BE2C (cell line): ENCODE measurements around the gene CES4A.

Experiments used
- DNase-seq: peaks from one replicate; pipeline ENCODE4 v3.0.0-alpha.2; 2020
- H3K27me3 ChIP-seq: fragments of 250-450 bp; sonication (Bioruptor Pico); 2 replicates; pipeline ENCODE4 v1.5.1; 2020; ENCODE audit warnings: mild to moderate bottlenecking
- H3K36me3 ChIP-seq: fragments of 250-450 bp; sonication (Bioruptor Pico); 2 replicates; pipeline ENCODE4 v1.5.1; 2020; ENCODE audit warnings: mild to moderate bottlenecking
- H3K4me1 ChIP-seq: fragments of 250-450 bp; sonication (Bioruptor Pico); 2 replicates; pipeline ENCODE4 v1.5.1; 2020
- H3K4me3 ChIP-seq: 2 replicates; pipeline ENCODE4 v1.5.1; 2011; ENCODE audit warnings: low read depth, low read length
- H3K9me3 ChIP-seq: fragments of 250-450 bp; sonication (Bioruptor Pico); 2 replicates; pipeline ENCODE4 v1.5.1; 2020
- CTCF ChIP-seq: IDR thresholded peaks from 2 replicates; pipeline ENCODE4 v1.5.1; 2012; ENCODE audit warnings: mild to moderate bottlenecking, low read depth, low read length

CES4A gene

GRCh38 chr16:66949472-66949871 is 38.9 kb upstream of the CES4A start:
- Histone ChIP-seq H3K36me3 (no peaks in the 10 kb centered on the region), H3K9me3 (no peaks in the 10 kb centered on the region), H3K27me3 (no peaks in the 10 kb centered on the region), H3K4me3 (no peak overlapping the region), H3K4me1 (no peaks in the 10 kb centered on the region; the same call in 1 of the 2 replicates)
- TF ChIP-seq CTCF, result no peak
- no peak for DNase-seq

- TF ChIP-seq CTCF, result no peak
- Histone ChIP-seq H3K4me3 (no peak overlapping the region), H3K27me3 (no peaks in the 10 kb centered on the region), H3K9me3 (no peaks in the 10 kb centered on the region), H3K36me3 (no peaks in the 10 kb centered on the region), H3K4me1 (no peaks in the 10 kb centered on the region; the same call in 1 of the 2 replicates)
- no peak for DNase-seq
Observed at GRCh38 chr16:66950437-66950836, 38.0 kb upstream of the CES4A start.

- H3K27me3 ChIP-seq, result no peaks in the 10 kb centered on the region
Observed at GRCh38 chr16:66950971-66951790, 37.2 kb upstream of the CES4A start.

GRCh38 chr16:66952430-66953110 is 35.8 kb upstream of the CES4A start:
- no peaks in the 10 kb centered on the region for H3K27me3 ChIP-seq
- no peak for DNase-seq
- H3K36me3 ChIP-seq, result no peaks in the 10 kb centered on the region
- H3K4me1 ChIP-seq, result no peaks in the 10 kb centered on the region; the same call in 1 of the 2 replicates
- no peak for TF ChIP-seq CTCF
- H3K9me3 ChIP-seq, result no peaks in the 10 kb centered on the region
- H3K4me3 ChIP-seq, result no peak overlapping the region

More at GRCh38 chr16:66950971-66951790, 37.2 kb upstream of the CES4A start:
- Histone ChIP-seq H3K4me3 (no peak overlapping the region), H3K9me3 (no peaks in the 10 kb centered on the region), H3K36me3 (no peaks in the 10 kb centered on the region), H3K4me1 (no peaks in the 10 kb centered on the region; the same call in 1 of the 2 replicates)
- no peak for TF ChIP-seq CTCF
- no peak for DNase-seq

GRCh38 chr16:66953462-66954096 is 34.8 kb upstream of the CES4A start:
- H3K4me1 ChIP-seq, result no peaks in the 10 kb centered on the region
- TF ChIP-seq CTCF, result no peak
- no peak for DNase-seq
- no peaks in the 10 kb centered on the region for H3K27me3 ChIP-seq
- no peaks in the 10 kb centered on the region for H3K9me3 ChIP-seq
- no peak overlapping the region for H3K4me3 ChIP-seq
- H3K36me3 ChIP-seq, result no peaks in the 10 kb centered on the region
